HG02610 (cell line): Measurements from ENCODE around the gene HOXD10.

ENCODE experiments used
- ATAC-seq: cut with Tn5 transposase; IDR thresholded peaks from one replicate; pipeline ENCODE4 v1.9.1; 2021; ENCODE audit warnings: mild to moderate bottlenecking, moderate library complexity; ENCODE audit not compliant: unreplicated experiment

HOXD10 gene

DNA sequence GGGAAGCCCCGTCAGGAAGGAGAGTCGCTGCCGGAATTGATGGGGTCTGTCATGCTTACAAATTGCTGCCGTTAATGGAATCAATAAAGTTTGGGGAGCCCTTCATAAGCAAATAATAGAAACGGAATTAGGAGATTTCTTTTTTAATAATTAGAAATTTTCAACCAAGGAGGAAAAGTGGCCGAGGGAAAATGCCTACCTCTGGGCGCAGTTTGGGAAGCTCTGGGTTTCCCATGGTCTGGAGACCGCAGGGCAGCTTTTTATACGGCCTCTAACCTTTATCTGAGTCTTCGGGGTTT, 34.1 kb upstream of the HOXD10 start:
- ATAC-seq: no peak

- ATAC-seq: no peak
These were observed 33.5 kb upstream of the HOXD10 start for GRCh38 chr2:176082824-176083751.

GRCh38 chr2:176083796-176084261, 32.7 kb upstream of the HOXD10 start, which contains the start of gene EVX2:
EVX2 (minus strand) TSS chr2:176083962; CDS start chr2:176083776, 186 bp downstream.
- no peak for ATAC-seq

DNA sequence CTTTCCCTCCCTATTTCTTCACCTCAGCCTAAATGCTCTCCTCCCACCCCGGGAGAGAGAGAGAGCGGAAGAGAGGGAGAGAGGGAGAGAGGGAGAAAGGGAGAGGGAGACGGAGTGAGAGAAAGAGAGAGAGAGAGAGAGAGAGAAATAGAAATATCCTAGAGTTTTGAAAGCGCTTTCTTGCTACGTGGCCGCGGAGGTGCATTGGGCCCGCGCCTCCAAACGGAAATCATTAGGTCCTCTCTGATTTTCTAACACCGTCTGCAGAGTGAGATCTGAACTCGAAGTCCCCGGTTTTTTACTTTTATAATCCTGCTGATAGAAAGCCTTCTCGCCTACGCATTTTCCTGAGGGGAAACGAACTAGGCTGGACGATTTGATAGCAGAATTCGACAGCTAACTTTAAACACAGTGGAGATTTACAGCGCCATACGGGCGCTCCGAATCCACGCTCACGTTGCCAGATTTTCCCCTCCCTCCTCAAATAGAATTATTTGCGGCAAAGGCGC, 31.9 kb upstream of the HOXD10 start:
- ATAC-seq: no peak

DNA sequence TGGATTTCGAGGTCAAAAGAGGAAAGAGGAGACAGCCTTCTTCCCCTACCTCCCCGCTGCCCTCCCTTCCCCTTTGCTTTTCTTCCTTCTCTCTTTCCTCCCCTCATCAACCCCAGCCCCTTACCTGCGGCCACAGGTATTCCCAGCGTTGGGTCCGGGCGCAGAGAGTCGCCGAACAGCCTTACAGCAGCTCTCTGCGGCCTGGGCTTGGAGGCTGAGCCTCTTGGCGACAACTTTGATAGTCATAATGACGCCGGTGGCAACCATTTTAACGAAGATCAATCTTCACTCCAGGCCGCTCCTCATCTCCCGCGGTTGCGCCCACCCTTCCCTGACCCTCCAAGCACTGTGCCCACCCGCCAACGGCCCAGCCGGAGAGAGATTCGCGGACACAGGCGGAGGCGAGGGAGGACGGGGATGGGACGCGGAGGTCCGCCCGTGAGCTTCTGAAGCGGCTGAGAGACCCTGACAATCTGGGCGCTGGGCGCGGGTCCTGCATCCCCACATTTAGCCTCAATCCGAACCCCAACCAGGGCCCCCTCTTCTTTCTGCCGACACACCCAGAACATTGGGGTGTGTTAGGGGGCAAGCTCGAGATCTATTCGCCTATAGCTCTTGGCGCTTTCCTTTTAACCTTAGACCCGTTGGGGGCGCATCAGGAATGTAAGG, 31.3 kb upstream of the HOXD10 start:
- ATAC-seq: no peak

- ATAC-seq: no peak
These were observed 30.5 kb upstream of the HOXD10 start for GRCh38 chr2:176085861-176086771.

- ATAC-seq: no peak
These were observed 29.1 kb upstream of the HOXD10 start for GRCh38 chr2:176087330-176088047.

GRCh38 chr2:176088048-176088936, 28.3 kb upstream of the HOXD10 start:
- peak; percentile 60 for ATAC-seq

GRCh38 chr2:176088937-176089842, 27.4 kb upstream of the HOXD10 start:
- ATAC-seq: no peak

GRCh38 chr2:176089843-176090395, 26.7 kb upstream of the HOXD10 start:
- ATAC-seq: no peak

DNA sequence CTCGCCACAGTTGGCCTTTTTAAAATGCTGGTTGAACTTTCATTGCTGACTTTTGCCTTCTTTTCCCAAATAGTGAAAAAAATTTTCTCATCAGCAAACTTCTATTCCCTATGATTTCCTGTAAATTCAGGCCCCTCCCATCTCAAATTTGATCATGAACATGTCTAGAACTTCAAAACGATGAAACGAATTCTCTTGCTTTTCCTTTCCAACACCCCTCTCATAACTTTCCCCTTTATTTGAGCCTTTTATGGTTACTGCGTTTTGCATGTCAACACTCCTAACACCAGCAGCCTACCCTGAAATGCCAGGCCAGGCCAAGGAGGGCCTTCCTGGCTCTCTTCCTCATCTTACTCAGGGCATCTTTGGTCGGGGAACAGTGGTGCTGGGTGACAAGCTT, 25.7 kb upstream of the HOXD10 start:
- ATAC-seq: no peak

DNA sequence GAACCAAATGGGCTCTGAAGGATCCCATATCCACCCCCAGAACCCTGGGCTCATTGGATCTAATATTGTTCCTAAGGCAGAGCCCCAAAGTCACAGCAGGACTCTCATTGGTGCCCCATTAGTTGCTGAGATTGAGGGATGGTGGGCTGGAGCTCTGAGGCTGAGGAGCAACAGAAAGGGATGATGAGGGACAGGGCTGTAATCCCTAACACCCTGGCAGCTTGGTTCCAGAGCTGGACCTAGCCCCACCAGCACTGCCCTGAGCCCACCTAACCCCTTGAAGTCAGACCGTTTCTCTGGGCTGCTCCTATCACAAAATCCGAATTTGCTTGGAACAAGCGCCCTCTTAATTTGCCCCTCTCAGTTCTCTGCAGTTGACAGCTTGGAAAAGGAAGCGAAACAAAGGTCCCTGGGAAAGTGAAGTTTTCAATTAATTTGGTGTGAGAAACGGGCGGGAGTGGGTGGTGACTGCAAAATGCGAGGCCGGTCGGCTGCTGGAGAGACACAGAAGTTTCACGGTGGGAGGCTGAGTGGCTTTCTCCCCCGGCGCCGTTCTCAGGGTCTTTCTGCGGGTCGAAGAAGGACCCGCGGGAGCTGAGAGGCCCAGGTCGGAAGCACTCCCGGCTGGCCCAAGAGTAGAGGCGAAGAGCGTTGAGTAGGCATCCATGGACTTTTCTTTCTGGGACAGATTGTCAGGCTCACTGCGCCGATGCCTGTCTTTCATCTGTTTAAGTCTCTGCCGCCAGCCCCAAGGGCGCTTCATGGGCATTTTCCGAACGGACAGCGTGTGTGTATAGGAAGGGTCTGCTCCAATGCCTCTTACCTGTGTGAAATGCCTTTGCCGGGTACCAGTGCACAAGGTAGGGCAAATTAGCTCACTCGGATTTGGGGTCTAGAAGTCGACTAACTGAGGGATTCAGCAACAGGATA, 25.0 kb upstream of the HOXD10 start:
- ATAC-seq: no peak

DNA sequence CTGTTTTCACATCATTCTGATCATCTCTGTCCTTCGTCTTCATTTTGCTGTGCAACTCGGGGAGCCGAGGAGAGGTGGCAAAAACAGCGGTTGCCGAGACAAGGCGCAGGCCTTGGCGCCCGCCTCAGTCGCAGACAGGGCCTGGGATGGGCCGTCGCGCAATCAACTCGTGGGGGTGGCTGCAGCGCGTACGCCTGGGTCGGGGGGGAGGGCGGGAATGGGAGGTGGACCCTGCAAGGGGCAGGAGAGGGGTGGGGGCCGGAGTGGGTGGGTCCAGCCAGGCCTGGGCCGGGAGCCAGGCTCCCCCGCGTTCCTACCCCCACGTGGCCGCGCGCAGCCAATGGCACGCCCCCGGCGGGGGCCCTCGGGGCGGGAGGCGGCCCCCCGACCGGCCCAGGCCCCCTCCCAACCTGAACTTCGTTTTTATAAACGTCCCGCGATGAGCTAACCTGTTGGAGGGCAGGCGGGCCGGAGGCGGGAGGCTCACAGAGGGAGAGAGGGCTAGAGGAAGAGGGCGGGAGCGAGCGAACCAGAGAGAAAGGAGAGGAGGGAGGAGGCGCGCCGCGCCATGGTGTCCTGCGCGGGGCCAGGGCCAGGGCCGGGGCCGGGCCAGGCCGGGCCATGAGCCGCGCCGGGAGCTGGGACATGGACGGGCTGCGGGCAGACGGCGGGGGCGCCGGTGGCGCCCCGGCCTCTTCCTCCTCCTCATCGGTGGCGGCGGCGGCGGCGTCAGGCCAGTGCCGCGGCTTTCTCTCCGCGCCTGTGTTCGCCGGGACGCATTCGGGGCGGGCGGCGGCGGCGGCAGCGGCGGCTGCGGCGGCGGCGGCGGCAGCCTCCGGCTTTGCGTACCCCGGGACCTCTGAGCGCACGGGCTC, 24.1 kb upstream of the HOXD10 start, which contains the start of gene HOXD13:
Gene HOXD13 (plus strand): TSS at position 452 of the 875 bp plus-strand sequence. CDS start 170 bp downstream, at position 622.
- no peak for ATAC-seq

- no peak for ATAC-seq
These were observed 23.3 kb upstream of the HOXD10 start for GRCh38 chr2:176093145-176093897.

DNA sequence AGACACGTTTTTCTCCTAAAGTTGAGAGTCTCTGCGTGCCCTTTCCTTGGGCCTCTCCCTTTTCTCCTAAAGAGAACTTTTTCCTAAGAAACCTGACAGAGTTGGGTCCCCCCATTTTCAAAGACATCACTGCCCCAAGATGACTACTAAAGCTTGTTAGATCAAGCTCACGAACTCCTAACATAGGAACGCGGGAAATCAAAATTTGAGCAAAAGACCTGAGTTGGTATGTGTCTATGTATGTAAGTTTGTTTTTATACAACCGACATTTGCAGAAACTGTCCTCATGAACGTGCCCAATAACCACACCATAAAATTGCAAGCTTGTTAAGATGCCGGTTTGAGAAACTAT, 22.7 kb upstream of the HOXD10 start:
- no peak for ATAC-seq
